ENCODE results near the gene TPRG1L. TPM values are rescaled to one million over a fixed set of nuclear protein-coding genes. Genes with fewer than 3 reads are reported as not detected.

TPRG1L gene
- total RNA-seq, 1 experiment from 2014 or later, result 22.0 TPM

GRCh38 chr1:3586986-3587759 lies 37.6 kb upstream of the TPRG1L start:
- DNase-seq, result no peak
- H3K4me3 ChIP-seq (ENCODE audit: insufficient read depth, low read depth, low read length), result no peak overlapping the region
- H3K27me3 ChIP-seq (ENCODE audit: control insufficient read depth, insufficient read depth, low read length), result no peaks in the 10 kb centered on the region
- no peaks in the 10 kb centered on the region; the same call in none of the 2 replicates for H3K36me3 ChIP-seq (replicated peaks; ENCODE audit: control insufficient read depth, insufficient read depth, low read length)

GRCh38 chr1:3588395-3588794 lies 36.4 kb upstream of the TPRG1L start:
- H3K36me3 ChIP-seq (replicated peaks; ENCODE audit: control insufficient read depth, insufficient read depth, low read length), result no peaks in the 10 kb centered on the region; the same call in none of the 2 replicates
- no peak overlapping the region for H3K4me3 ChIP-seq (ENCODE audit: insufficient read depth, low read depth, low read length)
- no peaks in the 10 kb centered on the region for H3K27me3 ChIP-seq (ENCODE audit: control insufficient read depth, insufficient read depth, low read length)
- no peak for DNase-seq

GRCh38 chr1:3590139-3590763 lies 34.6 kb upstream of the TPRG1L start:
- Histone ChIP-seq H3K4me3 (ENCODE audit: insufficient read depth, low read depth, low read length) (no peak overlapping the region), H3K36me3 (replicated peaks; ENCODE audit: control insufficient read depth, insufficient read depth, low read length) (no peaks in the 10 kb centered on the region; the same call in 1 of the 2 replicates), H3K27me3 (ENCODE audit: control insufficient read depth, insufficient read depth, low read length) (no peaks in the 10 kb centered on the region)
- no peak for DNase-seq

GRCh38 chr1:3590951-3591865 lies 33.6 kb upstream of the TPRG1L start:
- H3K4me3 ChIP-seq (ENCODE audit: insufficient read depth, low read depth, low read length), result no peak overlapping the region
- DNase-seq, result peak; percentile 90
- no peaks in the 10 kb centered on the region for H3K27me3 ChIP-seq (ENCODE audit: control insufficient read depth, insufficient read depth, low read length)
- no peaks in the 10 kb centered on the region for H3K36me3 ChIP-seq (replicated peaks; ENCODE audit: control insufficient read depth, insufficient read depth, low read length)

GRCh38 chr1:3593334-3593733 lies 31.5 kb upstream of the TPRG1L start:
- Histone ChIP-seq H3K36me3 (replicated peaks; ENCODE audit: control insufficient read depth, insufficient read depth, low read length) (no peaks in the 10 kb centered on the region), H3K4me3 (ENCODE audit: insufficient read depth, low read depth, low read length) (no peak overlapping the region)
- DNase-seq, result peak; percentile 77

GRCh38 chr1:3593745-3594144 lies 31.1 kb upstream of the TPRG1L start:
- Histone ChIP-seq H3K4me3 (ENCODE audit: insufficient read depth, low read depth, low read length) (no peak overlapping the region), H3K27me3 (ENCODE audit: control insufficient read depth, insufficient read depth, low read length) (no peaks in the 10 kb centered on the region), H3K36me3 (replicated peaks; ENCODE audit: control insufficient read depth, insufficient read depth, low read length) (no peaks in the 10 kb centered on the region)
- DNase-seq, result no peak

More at GRCh38 chr1:3593334-3593733, 31.5 kb upstream of the TPRG1L start:
- H3K27me3 ChIP-seq (ENCODE audit: control insufficient read depth, insufficient read depth, low read length), result no peaks in the 10 kb centered on the region

GRCh38 chr1:3594706-3595377 lies 30.0 kb upstream of the TPRG1L start:
- Histone ChIP-seq H3K36me3 (replicated peaks; ENCODE audit: control insufficient read depth, insufficient read depth, low read length) (no peaks in the 10 kb centered on the region), H3K4me3 (ENCODE audit: insufficient read depth, low read depth, low read length) (no peak overlapping the region), H3K27me3 (ENCODE audit: control insufficient read depth, insufficient read depth, low read length) (no peaks in the 10 kb centered on the region)
- DNase-seq, result no peak

- Histone ChIP-seq H3K4me3 (ENCODE audit: insufficient read depth, low read depth, low read length) (no peak overlapping the region), H3K36me3 (replicated peaks; ENCODE audit: control insufficient read depth, insufficient read depth, low read length) (no peaks in the 10 kb centered on the region), H3K27me3 (ENCODE audit: control insufficient read depth, insufficient read depth, low read length) (no peaks in the 10 kb centered on the region)
- DNase-seq, result no peak
These were observed 28.9 kb upstream of the TPRG1L start for GRCh38 chr1:3595949-3596348.

GRCh38 chr1:3596663-3597598 lies 27.9 kb upstream of the TPRG1L start:
- no peaks in the 10 kb centered on the region for H3K27me3 ChIP-seq (ENCODE audit: control insufficient read depth, insufficient read depth, low read length)
- H3K36me3 ChIP-seq (replicated peaks; ENCODE audit: control insufficient read depth, insufficient read depth, low read length), result no peaks in the 10 kb centered on the region
- DNase-seq, result no peak
- H3K4me3 ChIP-seq (ENCODE audit: insufficient read depth, low read depth, low read length), result no peak overlapping the region

GRCh38 chr1:3597599-3597964 lies 27.2 kb upstream of the TPRG1L start:
- no peaks in the 10 kb centered on the region for H3K36me3 ChIP-seq (replicated peaks; ENCODE audit: control insufficient read depth, insufficient read depth, low read length)
- DNase-seq, result peak; percentile 80
- no peak overlapping the region for H3K4me3 ChIP-seq (ENCODE audit: insufficient read depth, low read depth, low read length)
- H3K27me3 ChIP-seq (ENCODE audit: control insufficient read depth, insufficient read depth, low read length), result no peaks in the 10 kb centered on the region

- DNase-seq, result peak; percentile 92
- H3K27me3 ChIP-seq (ENCODE audit: control insufficient read depth, insufficient read depth, low read length), result no peaks in the 10 kb centered on the region
- H3K4me3 ChIP-seq (ENCODE audit: insufficient read depth, low read depth, low read length), result no peak overlapping the region
- H3K36me3 ChIP-seq (replicated peaks; ENCODE audit: control insufficient read depth, insufficient read depth, low read length), result no peaks in the 10 kb centered on the region
These were observed 26.7 kb upstream of the TPRG1L start for GRCh38 chr1:3598051-3598491.

- Histone ChIP-seq H3K27me3 (ENCODE audit: control insufficient read depth, insufficient read depth, low read length) (no peaks in the 10 kb centered on the region), H3K4me3 (ENCODE audit: insufficient read depth, low read depth, low read length) (no peak overlapping the region), H3K36me3 (replicated peaks; ENCODE audit: control insufficient read depth, insufficient read depth, low read length) (no peaks in the 10 kb centered on the region)
- peak; percentile 90 for DNase-seq
These were observed 26.1 kb upstream of the TPRG1L start for GRCh38 chr1:3598522-3599285.

Data from H7 (cell line).